Progenitor cell of endocrine pancreas (in vitro differentiated cells): ENCODE measurements around the gene PPP1R15A. TPM values are rescaled to one million over a fixed set of nuclear protein-coding genes. Genes with fewer than 3 reads are reported as not detected.
"Not testable (repeated sequence)": the region's sequence is repeated elsewhere in the genome, so short reads cannot be mapped to it uniquely, and the experiment has no call there.

Experiments
- DNase-seq: peaks from one replicate; pipeline ENCODE4 v3.0.0; 2021; ENCODE audit warnings: low spot score; ENCODE audit not compliant: unreplicated experiment
- H3K27ac Mint-ChIP-seq: 2 replicates; pipeline ENCODE4 v1.8.0; 2021; ENCODE audit warnings: mild to moderate bottlenecking, moderate library complexity, mixed read lengths
- H3K27me3 Mint-ChIP-seq: 2 replicates; pipeline ENCODE4 v1.8.0; 2021; ENCODE audit warnings: mixed read lengths
- H3K36me3 Mint-ChIP-seq: 2 replicates; pipeline ENCODE4 v1.8.0; 2022; ENCODE audit warnings: mixed read lengths; ENCODE audit not compliant: insufficient read depth
- H3K4me1 Mint-ChIP-seq: 2 replicates; pipeline ENCODE4 v1.8.0; 2021; ENCODE audit warnings: low read depth, mixed read lengths
- H3K4me3 Mint-ChIP-seq: 2 replicates; pipeline ENCODE4 v1.8.0; 2021; ENCODE audit warnings: low read depth, mild to moderate bottlenecking, moderate library complexity, mixed read lengths
- H3K9me3 Mint-ChIP-seq: 2 replicates; pipeline ENCODE4 v1.8.0; 2021; ENCODE audit warnings: low read depth, mixed read lengths
- CTCF ChIP-seq: fragments of 200-600 bp; sonication (generic); IDR thresholded peaks from one replicate; pipeline ENCODE4 v1.5.0; 2021; ENCODE audit warnings: antibody characterized with exemption, mild to moderate bottlenecking; ENCODE audit not compliant: unreplicated experiment
- total RNA-seq: library from RNA; stranded (reverse); gene quantifications from 2 replicates; pipeline ENCODE4 v1.2.1, GENCODE V29; 2021

PPP1R15A gene
- total RNA-seq, 1 donor from 2014 or later: 44.5 TPM

- peaks cover 27% of the 10 kb centered on the region for H3K36me3 Mint-ChIP-seq
- no peak for DNase-seq
- no peak for TF ChIP-seq CTCF
- H3K27ac Mint-ChIP-seq: peak overlapping the region; percentile 39
- no peaks in the 10 kb centered on the region for H3K4me1 Mint-ChIP-seq
- no peak overlapping the region for H3K4me3 Mint-ChIP-seq
- H3K27me3 Mint-ChIP-seq: no peaks in the 10 kb centered on the region
- H3K9me3 Mint-ChIP-seq: no peaks in the 10 kb centered on the region
These were observed 43.5 kb downstream of the PPP1R15A start for GRCh38 chr19:48915757-48916156.

- H3K27me3 Mint-ChIP-seq: no peaks in the 10 kb centered on the region
- no peak overlapping the region for H3K4me3 Mint-ChIP-seq
- H3K9me3 Mint-ChIP-seq: no peaks in the 10 kb centered on the region
- no peak for DNase-seq
- TF ChIP-seq CTCF: no peak
- peak overlapping the region; percentile 82 for H3K27ac Mint-ChIP-seq
- peaks cover 19% of the 10 kb centered on the region for H3K36me3 Mint-ChIP-seq
- no peaks in the 10 kb centered on the region for H3K4me1 Mint-ChIP-seq
These were observed 45.9 kb downstream of the PPP1R15A start for GRCh38 chr19:48918071-48918470.

- Mint-ChIP-seq H3K27ac (no peak overlapping the region), H3K4me1 (no peaks in the 10 kb centered on the region), H3K36me3 (peaks cover 20% of the 10 kb centered on the region), H3K9me3 (no peaks in the 10 kb centered on the region), H3K4me3 (no peak overlapping the region), H3K27me3 (no peaks in the 10 kb centered on the region)
- no peak for DNase-seq
- TF ChIP-seq CTCF: no peak
These were observed 46.6 kb downstream of the PPP1R15A start for GRCh38 chr19:48918801-48919247.

- not testable (repeated sequence) for H3K4me1 Mint-ChIP-seq, DNase-seq, H3K9me3 Mint-ChIP-seq, H3K27me3 Mint-ChIP-seq, H3K4me3 Mint-ChIP-seq, H3K27ac Mint-ChIP-seq
- H3K36me3 Mint-ChIP-seq: peaks cover 17% of the 10 kb centered on the region
These were observed 47.0 kb downstream of the PPP1R15A start for GRCh38 chr19:48919271-48919670.

GRCh38 chr19:48920949-48921348, 48.7 kb downstream of the PPP1R15A start:
- TF ChIP-seq CTCF: no peak
- Mint-ChIP-seq H3K9me3 (no peaks in the 10 kb centered on the region), H3K4me1 (no peaks in the 10 kb centered on the region), H3K27me3 (no peaks in the 10 kb centered on the region), H3K27ac (no peak overlapping the region), H3K4me3 (no peak overlapping the region), H3K36me3 (peaks cover 11% of the 10 kb centered on the region)
- DNase-seq: no peak

GRCh38 chr19:48921721-48922500, 49.7 kb downstream of the PPP1R15A start:
- no peaks in the 10 kb centered on the region for H3K4me1 Mint-ChIP-seq
- H3K27ac Mint-ChIP-seq: no peak overlapping the region
- H3K27me3 Mint-ChIP-seq: no peaks in the 10 kb centered on the region
- H3K4me3 Mint-ChIP-seq: no peak overlapping the region
- H3K9me3 Mint-ChIP-seq: no peaks in the 10 kb centered on the region
- no peak for DNase-seq
- H3K36me3 Mint-ChIP-seq: peaks cover 10% of the 10 kb centered on the region
- no peak for TF ChIP-seq CTCF
